Measurements from ENCODE around the gene ZNF536.

ZNF536 gene

DNA sequence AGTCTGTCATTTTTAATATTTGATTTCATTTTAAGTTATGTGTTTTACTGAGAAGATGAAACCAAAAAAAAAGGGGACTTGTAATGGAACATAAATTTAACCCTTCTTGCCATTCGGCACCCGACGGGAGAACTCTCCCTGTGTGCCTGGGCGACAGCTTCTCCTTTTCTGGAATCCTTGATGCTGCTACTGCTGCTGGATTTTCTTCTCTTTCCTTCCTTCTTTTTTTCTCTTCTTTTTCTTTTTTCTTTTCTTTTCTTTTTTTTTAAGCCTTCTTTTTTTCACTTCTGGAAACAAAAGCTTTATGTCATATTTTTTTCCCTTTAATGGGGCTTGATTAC lies 11.1 kb upstream of the ZNF536 start:
- no peak for DNase-seq (ENCODE audit: extremely low spot score, insufficient read length, low read depth)
- no peak for FAIRE-seq

GRCh38 chr19:30361721-30362120 lies 10.5 kb upstream of the ZNF536 start:
- no peak for FAIRE-seq
- no peak for DNase-seq (ENCODE audit: extremely low spot score, insufficient read length, low read depth)

GRCh38 chr19:30362156-30362754 lies 9.9 kb upstream of the ZNF536 start:
- no peak for DNase-seq (ENCODE audit: extremely low spot score, insufficient read length, low read depth)
- FAIRE-seq: no peak

DNA sequence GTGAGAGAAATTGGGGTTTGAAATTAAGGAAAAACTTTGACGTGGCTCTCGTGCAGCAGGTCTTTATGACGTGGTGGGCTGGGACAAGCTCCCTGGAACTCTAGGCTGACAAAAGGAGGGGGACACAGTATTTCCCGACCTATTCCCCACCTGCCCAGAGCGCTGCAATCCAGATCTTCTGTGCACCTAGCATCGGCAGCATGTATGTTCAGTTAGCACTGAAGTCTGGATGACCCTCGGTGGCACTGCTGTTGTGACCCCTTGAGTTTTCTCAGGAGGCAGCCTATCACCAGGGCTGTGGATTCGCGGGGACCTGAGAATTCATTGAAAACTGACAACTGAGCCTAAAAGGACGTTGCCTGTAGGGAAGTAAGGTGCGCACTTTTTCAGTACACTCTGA lies 9.1 kb upstream of the ZNF536 start:
- no peak for FAIRE-seq
- DNase-seq (ENCODE audit: extremely low spot score, insufficient read length, low read depth): no peak

DNA sequence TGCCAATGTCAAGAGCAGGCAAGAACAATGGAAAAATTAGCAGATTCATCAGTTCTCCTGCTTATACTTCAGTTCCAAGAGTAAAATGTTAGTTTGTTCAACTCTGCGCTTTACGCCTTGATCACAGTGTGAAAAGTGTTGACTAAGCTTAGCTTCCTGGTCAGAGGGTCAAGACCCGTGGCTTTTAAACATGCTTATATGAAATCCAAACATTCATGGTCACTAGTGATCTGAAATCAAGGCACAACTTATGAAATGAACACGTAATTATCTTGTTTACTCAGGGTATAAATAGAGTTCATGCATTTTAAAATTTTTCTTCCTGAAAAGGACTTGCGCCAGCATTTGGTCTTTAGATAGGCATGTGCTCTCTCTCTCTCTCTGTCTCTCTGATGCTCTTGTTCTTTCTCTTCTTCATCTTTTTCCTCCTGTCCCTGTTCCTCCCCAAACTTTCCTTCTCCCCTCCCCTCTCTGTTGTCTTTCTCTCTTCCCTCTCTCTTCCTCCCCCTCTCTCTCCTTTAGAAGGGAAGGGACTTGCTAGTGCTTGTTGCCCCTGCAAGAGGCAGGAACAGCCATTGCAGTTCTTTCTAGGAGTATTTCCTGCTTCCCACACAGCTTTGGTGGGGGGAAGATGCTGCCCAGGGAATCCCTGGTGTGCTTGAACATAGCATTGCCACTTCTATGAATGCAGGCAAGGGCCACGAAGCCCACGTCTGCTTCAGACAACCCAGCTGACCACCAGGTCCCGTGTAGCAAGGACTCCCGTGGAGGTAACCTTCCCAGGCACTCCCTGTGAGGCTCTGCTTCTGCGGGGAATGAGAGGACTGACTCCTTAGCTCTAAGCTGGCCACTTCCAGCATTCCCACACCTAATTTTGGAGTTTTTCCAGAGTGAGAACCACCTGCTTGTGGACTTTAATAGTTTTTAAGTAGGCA lies 7.1 kb upstream of the ZNF536 start:
- DNase-seq (ENCODE audit: extremely low spot score, insufficient read length, low read depth) (no peak), FAIRE-seq (no peak)

GRCh38 chr19:30366282-30366681 lies 5.9 kb upstream of the ZNF536 start:
- no peak for DNase-seq (ENCODE audit: extremely low spot score, insufficient read length, low read depth)
- no peak for FAIRE-seq

DNA sequence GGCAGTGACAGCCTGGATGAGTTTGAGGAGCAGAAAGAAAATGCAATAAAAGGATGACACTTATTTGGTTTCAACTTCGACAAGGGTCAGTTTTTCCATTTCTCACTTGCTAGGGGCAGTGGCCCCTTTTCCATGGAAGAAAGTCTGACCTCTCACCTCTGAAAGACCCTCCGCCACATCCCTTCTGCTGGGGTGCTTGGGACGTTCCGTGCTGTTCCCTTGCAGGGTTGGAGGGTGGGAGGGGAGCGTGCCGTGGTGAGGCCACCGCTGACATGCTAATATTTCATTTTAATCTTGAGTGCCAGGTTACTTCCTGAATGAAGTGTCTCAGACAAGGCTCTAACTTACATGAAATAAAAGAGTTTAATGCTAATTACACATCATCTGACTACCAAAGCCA lies 5.2 kb upstream of the ZNF536 start:
- FAIRE-seq: no peak
- no peak for DNase-seq (ENCODE audit: extremely low spot score, insufficient read length, low read depth)

- DNase-seq (ENCODE audit: extremely low spot score, insufficient read length, low read depth): no peak
- FAIRE-seq: no peak
These were observed 4.8 kb upstream of the ZNF536 start for GRCh38 chr19:30367421-30367820.

GRCh38 chr19:30369833-30370232 lies 2.4 kb upstream of the ZNF536 start:
- no peak for DNase-seq (ENCODE audit: extremely low spot score, insufficient read length, low read depth)
- no peak for FAIRE-seq

DNA sequence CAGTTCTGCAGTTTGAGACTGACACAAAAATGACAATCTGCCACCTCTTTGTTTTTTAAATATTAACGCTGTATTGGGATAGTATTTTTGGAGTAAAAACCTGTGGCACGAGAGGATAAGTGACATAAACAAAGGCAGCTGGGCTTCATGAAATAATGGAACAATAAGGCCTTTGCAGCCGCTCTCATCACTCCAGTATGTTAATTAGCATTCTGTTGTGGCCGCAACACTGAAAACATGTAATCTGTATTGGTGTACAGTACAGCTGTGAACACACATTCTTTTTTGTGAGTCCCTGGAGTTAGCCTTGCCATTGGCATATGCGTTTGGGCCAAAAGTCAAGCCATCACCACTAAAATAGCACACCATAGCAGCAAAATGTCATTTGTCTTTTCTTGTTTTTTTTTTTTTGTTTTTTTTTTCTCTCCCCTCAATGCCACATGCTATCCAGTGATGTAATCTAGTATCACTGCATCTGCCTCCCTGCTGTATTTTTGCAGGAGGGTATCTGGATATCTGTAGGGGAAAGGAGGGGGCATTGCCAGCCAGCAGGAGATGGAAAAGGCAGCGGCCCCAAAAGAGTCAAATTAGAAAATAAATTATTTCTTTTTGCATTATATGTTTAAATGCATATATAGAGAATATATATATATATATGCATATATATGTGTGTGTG lies 885 bp upstream of the ZNF536 start:
- DNase-seq (ENCODE audit: extremely low spot score, insufficient read length, low read depth): no peak
- no peak for FAIRE-seq

DNA sequence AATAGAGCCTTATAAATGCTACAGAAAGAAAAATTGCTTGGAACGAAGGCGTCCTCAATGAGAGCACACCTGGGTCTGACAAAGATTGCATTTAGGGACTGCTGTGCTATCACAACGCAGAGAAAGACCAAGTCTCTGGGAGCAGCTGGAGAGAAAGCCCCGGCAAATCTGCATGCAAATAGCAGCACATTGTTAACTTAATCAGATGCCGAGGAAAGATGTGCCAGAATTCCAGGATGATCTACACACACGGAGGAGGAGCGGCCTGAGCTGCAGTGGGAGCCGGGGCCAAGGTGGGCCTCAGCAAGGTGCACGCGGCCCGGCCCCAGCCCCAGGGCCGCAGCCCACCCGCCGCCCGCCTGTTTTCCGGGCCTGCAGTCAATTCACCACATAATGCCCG lies 1.4 kb downstream of the ZNF536 start:
- FAIRE-seq (no peak), DNase-seq (ENCODE audit: extremely low spot score, insufficient read length, low read depth) (no peak)

- DNase-seq (ENCODE audit: extremely low spot score, insufficient read length, low read depth) (no peak), FAIRE-seq (no peak)
These were observed 2.3 kb downstream of the ZNF536 start for GRCh38 chr19:30374539-30374864.

DNA sequence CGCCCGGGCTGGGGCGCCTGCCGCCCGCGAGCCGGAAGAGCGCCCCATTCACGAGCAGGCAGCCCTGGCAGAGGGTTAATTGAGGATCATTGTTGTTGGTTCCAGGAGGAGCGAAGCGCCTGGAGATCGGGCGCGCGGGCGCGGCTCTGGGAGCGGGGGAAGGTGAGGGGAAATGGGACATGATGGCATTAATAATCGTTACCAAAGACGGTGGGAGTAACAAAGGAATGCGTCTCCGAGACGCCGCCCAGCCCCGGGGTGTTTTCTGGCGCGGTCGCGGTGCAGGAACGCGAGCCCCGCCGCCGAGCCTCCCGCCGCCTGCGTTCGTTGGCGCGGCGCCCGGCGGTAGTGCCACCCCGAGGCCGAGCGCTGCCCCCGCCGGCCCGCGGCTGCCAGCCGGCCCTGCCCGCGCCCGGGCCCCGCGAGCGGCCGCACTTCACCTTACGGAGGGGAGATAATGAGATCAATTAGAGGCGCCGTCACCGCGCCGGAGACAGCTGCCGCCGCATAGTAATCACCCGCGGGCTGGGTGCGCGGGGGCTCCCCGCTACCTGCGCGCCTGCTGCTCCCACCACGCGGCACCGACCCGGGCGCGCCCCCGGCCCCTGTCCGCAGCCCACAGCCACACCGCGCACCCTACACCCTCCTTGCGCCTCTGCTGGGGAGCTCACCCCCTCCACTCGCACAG lies 2.8 kb downstream of the ZNF536 start:
- no peak for DNase-seq (ENCODE audit: extremely low spot score, insufficient read length, low read depth)
- FAIRE-seq: no peak

- no peak for FAIRE-seq
- no peak for DNase-seq (ENCODE audit: extremely low spot score, insufficient read length, low read depth)
These were observed 3.4 kb downstream of the ZNF536 start for GRCh38 chr19:30375553-30376031.

DNA sequence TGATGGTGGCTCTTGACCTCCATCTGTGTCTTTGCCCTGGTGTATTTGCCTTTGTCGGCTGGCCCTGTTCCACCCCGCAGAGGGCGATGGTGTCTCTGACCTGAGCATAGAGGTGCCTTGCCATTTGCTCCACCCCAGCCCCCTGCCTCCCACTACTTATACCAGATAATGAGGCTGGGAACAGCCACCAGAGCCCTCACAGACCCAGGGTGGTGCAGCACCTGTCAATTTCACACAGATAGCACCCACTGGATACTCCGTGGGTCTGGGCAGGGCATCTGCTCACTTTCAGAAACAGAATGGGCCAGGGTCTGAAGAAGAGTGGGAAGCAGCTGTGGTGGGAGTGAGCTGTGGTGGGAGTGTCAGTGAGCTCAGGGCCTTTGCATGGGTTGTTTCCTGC lies 4.1 kb downstream of the ZNF536 start:
- DNase-seq (ENCODE audit: extremely low spot score, insufficient read length, low read depth): no peak
- FAIRE-seq: no peak

GRCh38 chr19:30376826-30377425 lies 4.7 kb downstream of the ZNF536 start:
- no peak for FAIRE-seq
- no peak for DNase-seq (ENCODE audit: extremely low spot score, insufficient read length, low read depth)

DNA sequence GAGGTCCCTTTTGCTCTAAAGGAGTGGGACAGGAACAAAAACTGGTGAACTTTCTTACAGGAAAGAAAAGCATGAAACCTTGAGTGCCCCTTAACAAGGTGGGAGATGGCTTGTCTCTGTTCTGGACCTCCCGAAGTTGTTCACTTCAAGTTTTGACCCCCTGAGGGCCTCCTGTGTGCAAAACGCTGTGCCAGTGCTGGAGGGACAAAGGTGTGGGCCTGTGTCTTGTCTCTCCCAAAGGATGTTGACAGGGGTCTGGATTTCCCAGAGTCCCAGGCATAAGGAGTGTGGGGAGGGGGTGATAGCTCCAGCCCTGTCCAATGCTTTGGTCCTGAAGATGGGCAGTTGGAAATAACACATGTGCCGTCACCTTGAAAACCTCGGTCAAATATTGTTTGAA lies 6.5 kb downstream of the ZNF536 start:
- no peak for DNase-seq (ENCODE audit: extremely low spot score, insufficient read length, low read depth)
- no peak for FAIRE-seq

DNA sequence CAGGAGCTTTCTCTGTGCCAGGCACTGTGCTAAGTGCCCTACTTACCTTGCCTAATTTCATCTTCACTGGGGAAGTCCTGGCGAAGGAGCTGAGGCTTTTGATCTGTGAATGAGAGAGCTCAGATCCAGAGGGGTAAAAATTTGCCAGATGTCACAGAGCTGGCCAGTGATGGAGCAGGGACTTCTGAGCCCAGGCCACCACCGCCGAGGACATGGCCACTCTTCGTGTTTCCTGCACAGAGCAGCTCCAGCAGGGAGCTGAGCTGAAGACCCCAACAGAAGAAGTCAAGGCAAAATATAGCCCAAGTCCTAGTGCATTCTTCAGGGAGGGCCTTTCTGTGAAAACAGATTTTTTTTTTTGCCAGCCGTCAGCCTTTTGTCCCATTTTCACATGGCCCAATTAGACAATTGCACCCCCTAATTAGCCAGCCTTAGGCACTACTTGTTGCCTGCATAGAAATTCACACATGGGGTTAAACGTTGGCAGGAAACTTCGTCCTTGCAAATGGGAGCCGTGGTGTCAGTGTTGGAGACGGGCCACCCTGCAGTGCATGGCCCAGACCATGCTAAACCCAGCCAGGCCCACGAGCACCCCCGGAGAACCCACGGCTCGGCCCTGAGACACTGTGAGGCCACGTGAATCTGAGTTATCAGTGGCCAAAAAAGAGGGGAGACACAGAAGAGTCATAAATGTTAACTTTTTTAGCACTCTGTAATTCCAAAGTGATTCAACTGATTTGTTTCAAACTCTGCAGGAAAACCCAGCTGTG lies 7.8 kb downstream of the ZNF536 start:
- no peak for FAIRE-seq
- DNase-seq (ENCODE audit: extremely low spot score, insufficient read length, low read depth): no peak

GRCh38 chr19:30381366-30381765 lies 9.2 kb downstream of the ZNF536 start:
- no peak for DNase-seq (ENCODE audit: extremely low spot score, insufficient read length, low read depth)
- FAIRE-seq: no peak

GRCh38 chr19:30385174-30385573 lies 13.0 kb downstream of the ZNF536 start:
- FAIRE-seq (no peak), DNase-seq (ENCODE audit: extremely low spot score, insufficient read length, low read depth) (no peak)

All from GM18507 (cell line).